NCI-H1436 treated with DMSO at 0.1 percent for 48 hours (cell line): ENCODE measurements around the gene C14orf39.

Source experiments
- DNase-seq: peaks from one replicate; lab custom pipeline; 2025; lab: John Stamatoyannopoulos, UW

Gene C14orf39, protein sequence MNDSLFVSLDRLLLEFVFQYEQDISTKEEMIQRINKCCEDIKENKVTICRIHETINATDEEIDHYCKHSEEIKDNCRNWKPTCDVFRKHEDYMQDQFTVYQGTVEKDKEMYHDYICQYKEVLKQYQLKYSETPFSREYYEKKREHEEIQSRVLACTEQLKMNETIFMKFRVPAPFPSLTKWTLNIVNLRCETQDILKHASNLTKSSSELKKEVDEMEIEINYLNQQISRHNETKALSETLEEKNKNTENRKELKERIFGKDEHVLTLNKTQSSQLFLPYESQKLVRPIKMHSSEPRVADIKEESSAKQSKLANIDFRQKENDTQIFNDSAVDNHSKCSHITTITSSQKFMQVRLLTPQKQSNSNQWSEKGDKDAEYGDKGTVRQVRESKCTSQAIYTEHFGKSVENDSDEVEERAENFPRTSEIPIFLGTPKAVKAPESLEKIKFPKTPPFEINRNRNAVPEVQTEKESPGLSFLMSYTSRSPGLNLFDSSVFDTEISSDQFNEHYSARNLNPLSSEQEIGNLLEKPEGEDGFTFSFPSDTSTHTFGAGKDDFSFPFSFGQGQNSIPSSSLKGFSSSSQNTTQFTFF

DNA sequence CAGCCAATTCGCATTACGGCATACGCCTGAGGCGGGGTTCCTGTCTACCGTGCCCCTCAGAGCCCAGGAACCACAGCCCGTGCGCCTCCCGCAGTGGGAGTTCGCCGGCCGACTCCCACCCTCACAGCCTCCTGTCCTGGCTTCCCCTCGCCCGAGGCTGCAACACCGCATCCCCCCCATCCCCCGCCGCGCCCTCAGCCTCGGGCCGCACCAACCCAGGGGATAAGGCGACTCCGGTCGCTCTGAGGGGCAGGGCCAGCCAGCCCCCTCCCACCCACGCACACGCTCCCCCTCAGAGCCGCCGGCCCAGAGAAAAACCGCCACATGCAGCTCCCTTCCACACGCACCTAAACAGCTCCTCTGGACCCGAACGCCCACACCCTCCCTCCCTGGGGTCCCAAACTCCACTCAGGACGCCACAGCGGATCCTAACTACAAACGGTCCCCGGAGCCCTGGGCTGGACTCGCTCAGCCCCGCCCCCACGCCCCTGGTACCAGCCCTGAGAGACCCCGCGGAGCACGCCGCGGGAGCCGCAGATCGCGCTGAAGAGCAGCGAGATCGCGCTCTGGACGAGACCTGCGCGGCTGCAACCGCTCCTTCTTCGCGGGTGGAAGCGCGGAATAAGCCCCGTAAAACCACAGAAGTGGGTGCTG is at the start of gene C14orf39:
Gene C14orf39, minus strand, starts transcription at position 466 of the 654 bp plus-strand sequence. CDS start 985 bp downstream, outside the sequence.
- DNase-seq: no peak

DNA sequence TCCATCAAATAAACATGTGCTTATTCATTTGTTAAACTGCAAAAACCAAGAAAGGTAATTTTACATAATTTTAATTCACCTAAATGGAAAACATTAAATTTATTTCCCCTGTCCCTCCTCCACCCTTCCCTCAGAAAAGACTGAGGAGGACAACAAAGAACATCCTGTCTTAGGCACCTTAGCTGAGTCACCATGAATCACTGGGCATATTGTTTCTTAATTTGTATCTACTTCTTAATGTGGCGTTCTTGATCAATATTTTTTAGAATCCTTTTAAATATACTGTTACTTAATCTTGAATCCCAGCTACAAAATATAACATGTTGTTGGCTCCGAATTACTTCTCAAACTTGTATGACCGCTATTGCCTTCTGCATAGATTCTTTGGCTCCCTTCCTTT is 46.6 kb upstream of the C14orf39 start:
- no peak for DNase-seq

DNA sequence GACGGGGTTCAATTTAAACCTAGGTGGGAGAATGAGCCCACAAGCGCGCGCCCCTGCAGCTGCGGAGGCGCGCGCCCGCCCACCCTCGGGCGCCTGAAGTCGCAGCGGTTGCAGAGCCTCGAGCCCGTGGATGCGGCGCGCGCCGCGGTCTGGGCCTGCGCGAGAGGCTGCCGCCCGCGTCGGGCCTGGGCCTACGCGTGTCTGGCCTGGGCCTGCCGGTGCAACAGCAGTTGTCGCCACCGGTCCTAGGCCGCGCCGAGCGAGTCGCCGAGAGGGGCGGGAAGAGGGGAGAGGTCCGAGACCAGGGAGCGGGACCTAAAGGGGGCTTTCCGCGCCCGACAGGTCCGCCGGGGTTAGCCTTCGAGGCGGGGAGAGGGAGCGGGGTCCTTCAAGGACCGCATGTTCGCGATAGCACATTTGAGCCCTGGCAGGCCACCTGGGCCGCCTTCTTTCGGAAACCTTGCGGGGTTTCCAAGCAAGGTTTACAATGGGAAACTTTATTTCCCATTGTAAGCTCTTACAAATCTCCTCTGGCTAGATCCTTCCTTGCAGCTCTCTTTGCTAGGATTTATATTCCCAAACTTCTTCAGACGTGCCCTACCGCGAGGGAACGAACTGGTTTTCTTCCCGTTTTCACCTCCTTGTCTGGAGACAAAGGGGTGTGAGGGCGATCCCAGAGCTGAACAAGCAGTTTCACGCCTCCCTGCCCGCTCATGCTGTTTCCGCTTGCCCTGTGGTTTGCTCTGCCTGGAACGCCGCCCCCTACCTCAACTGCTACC is 29.8 kb upstream of the C14orf39 start:
- no peak for DNase-seq

DNA sequence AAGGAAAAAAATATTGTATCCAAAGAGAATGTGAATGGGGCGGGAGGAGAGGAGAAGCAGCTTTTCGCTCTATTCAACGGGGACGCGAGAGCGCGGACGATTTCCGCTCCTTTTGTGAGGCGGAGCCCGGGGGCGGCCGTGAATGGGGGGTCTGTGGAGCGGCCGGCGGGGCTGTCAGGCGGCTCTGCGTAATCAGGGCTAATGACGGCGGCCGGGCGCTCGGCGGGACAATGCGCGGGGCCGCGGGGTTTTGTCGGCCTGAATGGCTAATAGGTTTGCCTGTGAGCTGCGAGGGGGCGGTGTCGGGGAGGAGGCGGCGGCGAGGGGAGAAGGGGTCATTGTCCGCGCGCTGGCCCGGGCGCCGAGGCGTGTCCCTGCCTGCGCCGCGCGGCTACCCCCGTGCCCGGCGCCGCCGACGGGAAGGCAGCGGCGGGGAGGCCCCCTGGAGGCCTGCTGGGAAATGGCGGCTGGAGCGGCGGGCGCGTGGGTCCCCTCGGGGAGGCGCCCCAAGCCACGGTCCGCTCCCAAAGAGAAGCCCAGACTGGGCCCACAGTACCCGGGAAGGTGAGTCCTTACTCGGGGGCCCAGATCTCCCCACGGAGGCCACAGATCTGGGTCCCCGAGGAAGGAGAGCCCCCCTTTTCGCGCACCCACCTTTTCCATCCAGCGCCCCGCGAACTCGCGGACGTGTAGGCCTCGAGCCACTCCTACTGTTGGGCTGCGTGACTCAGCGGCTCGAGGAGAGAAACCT is 29.1 kb upstream of the C14orf39 start:
- no peak for DNase-seq

DNA sequence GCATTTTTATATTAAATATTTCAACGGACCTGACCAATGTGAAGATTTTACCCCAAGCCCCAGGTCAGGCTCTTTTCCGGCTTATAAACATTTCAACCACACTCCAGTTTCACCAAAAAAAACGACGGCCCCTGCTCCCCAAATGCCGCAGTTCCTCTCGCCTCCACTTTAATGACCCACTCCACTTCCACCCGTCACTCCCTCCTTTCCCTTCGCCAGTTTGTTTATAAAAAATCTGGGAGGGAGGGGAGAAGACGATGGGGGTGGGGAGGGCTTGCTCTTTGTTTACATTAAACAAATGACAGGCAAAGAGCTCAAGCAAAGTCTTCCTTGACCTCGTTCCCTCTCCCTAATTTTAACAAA is 28.5 kb upstream of the C14orf39 start:
- no peak for DNase-seq

DNA sequence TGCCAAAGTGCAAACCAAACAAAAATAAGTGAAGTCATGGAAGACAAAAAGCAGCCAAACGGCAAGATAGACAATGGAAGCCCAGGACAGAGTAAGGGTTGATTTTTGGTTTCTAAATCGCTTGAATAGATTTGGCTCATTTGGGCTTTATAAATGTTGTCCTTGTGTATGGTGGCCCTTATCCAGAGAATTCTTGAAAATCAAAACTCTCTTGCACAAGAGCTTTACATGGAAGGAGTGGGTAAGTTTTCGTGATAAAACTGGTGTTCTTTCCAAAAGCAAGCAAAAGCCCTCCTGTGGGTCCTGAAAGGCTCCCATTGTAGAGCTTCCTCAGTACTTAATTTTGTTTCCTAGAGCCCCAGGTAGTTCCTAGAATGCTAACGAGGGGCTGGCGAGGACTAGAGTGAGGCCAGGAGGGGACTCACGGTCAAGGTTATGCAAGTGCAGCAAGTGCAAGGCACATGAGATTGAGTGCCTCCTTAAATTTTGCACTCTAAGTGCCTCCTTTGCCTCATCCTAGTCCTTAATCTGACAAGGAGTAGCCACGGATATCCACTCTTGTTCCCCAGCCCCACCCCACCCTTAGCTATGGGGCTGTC is 27.2 kb upstream of the C14orf39 start:
- DNase-seq: no peak

DNA sequence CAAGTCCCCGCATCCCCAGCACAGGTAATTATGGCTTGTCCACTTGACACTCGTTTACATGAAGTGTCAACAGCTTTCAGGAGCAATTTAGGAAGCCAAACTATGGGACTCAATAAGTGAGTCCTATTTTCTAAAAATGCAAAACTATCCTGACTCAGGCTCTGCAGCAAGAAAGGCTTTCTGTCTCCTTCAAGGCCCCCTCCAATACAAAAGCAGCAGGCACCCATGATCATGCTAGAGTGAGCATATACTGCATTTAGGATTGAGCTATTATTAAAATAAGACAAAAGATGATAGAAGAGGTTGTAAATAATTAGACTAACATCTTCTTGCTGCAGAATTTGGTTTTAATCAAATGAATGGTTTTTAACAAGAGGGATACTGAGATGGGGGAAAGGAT is 26.3 kb upstream of the C14orf39 start:
- DNase-seq: no peak

DNA sequence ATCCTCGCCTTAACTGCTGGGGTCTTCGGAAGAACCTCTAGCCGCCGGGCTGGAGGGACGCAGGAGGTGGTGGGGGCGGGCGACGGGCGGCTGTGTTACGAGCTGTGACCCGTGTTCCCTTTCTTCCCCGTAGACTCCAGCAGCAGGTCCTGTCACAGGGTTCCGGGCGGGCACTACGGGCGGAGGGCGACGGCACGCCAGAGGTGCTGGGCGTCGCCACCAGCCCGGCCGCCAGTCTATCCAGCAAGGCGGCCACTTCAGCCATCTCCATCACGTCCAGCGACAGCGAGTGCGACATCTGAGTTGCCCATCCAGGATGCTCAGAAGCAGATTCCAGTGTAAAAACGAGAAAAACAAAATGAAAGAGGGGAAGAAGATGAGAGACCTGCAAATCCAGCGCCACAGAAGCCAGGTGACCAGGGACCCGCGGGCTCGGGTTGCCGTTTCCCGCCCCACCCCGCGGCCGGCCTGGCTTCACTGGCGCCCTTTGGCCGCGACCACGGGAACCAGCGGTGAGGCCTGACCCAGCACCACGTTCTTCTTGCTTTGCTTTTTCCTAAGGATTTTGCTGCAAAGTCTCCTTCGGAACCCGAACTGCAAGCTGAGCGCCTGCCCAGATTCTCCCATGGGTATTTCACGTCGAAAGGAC is 25.2 kb upstream of the C14orf39 start:
- no peak for DNase-seq

DNA sequence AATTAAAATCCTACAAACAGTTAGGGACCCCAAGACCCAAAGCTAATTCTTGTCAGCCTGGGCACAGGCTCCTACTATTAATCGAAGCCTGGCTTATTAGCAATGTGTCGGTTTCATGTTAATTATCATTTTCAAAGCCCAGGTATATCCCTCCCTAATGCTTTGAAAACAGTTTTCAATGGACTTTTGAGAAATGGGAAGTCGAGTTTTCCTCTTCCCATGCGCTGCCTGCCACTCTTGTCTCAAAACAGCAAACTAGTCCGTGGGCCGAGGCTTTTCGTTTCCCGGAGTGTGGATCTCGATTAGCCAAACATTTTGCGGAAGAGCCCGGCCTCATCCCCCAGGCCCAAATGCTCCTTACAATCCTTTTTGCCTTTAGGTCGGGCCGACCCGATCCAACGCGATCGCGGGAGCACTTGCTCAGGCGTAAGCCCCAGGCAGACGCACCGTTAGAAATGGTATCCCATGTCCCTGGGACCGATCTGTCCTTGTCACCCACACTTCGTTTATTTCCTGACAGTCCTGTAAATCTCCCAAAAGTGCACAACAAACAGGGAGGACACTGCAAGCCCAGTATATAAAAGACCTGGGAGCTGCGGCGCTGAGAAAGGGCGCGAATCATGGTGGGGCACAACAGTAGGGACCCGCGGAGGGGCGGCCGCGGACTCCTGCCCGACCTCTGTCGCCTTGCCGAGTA is 24.5 kb upstream of the C14orf39 start:
- DNase-seq: no peak

DNA sequence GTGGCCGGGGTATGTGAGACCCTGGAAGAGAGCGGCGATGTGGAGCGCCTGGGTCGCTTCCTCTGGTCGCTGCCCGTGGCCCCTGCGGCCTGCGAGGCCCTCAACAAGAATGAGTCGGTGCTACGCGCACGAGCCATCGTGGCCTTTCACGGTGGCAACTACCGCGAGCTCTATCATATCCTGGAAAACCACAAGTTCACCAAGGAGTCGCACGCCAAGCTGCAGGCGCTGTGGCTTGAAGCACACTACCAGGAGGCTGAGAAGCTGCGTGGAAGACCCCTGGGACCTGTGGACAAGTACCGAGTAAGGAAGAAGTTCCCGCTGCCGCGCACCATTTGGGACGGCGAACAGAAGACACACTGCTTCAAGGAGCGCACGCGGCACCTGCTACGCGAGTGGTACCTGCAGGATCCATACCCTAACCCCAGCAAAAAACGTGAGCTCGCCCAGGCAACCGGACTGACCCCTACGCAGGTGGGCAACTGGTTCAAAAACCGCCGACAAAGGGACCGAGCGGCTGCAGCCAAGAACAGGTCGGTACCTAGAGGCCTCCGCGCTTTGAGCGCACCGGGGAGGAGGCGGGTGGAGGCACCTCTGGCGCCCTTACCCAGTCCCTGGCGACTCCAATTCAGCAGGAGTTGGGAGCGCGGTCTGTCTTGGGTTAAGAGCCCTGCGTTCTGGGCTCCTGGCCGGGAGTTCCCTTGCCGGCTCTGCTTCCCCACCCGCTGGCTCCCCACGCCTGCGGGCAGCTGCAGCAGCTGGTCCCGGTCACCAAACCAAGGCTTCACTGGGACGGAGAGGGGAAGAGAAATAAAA is 23.8 kb upstream of the C14orf39 start:
- no peak for DNase-seq

DNA sequence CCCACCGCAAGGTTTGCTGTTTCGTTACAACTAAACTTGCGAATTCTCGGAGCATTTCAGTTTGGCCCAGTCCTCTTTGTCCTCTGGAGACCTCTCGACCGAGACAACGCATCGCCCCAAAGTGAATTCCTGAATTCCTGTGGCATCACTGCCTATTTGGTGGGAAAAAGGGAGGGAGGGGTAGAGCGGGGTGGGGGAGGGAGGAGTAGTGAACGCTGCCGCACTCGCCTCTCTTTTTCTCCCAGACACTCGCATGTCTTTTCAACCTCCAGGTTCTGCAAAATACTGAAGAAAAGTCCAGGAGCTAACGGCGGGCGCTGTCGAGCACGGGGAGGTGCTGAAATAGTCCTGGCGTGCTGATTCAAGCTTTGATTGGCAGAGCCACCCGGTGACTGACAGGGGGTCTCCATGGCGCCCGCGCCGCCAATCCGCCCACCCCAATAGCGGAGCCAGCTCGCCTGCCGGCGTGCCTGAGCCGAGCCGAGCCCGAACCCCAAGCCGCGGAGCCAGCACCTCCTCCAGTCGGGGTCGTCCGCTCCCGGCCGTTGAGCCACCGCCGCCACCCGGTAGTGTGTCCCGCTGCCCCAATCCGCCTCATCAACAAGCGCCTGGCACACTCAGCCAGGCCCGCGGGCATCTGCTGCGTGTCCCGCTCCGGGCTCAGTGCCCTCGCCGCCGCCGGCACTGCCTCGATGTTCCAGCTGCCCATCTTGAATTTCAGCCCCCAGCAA is 23.0 kb upstream of the C14orf39 start, which contains the start of gene SIX6:
Gene SIX6, plus strand, starts transcription at position 440 of the 731 bp plus-strand sequence. Its CDS starts 253 bp downstream, at position 693.
- DNase-seq: no peak

DNA sequence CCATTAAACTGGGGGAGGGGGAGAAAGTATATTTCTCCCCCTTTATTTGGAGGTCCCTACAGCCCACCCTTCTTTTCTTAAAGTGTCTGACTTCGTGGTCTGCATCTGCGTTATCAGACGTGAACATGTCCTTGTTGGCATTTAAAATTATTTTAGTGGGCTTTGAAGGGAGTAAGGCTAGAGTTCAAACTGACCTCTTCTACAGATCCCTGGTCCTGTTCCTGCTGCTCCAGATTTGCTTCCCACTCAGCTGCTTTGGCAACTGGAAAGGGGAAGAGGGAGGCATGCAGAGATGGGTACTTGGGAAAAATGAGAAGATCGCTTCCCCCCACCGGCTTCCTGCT is 22.5 kb upstream of the C14orf39 start:
- no peak for DNase-seq

DNA sequence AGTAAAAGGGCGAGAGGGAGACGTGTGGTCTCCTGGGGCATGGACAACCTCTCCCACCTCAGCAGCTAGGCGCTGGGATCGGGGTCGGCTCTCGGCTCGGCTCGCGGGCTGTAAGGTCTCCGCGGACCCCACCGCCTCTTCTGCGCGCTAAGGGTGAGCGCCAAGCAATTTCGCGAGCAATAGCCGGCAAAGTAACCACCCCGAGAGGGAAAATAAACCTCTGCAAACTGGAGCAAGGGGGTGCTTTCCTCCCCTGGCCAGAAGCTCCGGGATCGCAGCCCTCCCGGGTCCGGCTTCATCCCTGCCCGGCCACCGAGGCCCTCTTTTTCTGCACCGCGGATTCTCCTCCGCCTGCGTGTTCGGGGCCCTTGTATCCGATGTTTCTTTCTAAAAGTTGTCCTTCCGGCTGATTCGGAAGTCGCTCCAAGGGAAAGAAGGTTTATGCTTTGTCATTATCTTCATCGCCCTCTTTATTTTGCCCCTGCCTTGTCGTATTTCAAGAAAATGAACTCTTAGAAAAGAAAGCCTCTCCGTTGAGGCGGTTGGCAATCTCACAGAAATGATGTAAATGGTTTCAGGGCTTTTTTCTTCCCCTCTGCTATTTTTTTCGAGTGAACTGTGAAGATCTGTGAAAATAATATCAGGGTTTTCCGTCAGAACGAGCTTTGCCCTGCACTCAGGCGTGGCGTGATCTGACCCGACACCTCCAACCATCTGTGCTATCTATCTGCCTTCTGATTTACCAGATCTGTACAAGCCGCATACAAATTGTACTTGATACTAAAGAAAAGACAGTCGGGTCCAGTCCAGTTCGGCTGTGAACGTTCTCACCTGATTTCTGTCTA is 21.3 kb upstream of the C14orf39 start:
- no peak for DNase-seq

DNA sequence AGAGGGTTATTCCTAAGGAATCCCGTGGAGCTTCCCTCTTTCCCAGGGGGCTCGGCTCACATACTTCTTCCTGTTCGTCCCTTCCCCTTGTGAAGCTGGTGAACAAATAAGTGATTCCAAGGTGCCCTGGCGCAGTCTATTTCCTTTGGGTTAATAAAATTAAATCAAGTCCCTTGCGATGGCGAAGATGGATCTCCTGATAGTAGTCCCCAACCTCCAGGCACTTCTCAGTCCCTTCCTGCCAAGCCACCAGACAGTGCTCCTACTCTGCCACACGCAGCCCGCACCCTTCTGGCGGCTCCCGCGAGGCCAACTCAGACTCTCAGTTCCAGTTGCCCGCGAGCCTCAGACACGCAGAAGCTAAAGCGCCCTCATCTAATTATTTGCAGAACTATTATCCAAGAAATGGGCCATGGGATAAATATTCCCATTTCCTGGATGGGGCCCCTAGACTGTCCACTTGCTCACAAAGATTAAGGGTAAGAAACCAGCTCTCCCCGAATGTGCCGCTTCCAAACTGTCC is 20.7 kb upstream of the C14orf39 start:
- DNase-seq: no peak

DNA sequence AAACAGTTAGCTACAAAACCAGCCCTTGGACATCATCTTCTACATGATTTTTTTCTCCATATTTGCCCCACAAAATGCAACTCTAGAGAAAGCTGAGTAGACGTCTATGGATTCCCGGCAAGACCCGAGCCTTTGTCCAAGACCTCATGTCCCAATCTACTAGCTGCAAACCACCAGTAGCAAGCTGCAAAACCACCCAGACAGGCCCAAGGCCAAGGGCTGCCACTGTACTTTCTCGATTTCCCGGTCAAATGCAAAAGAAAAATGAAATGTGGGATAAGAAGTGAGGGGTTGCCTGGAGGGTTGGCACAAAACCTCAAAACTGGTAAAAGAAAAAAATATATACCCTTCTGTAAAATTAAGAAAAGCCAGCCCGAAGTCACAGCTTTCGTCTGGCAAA is 20.1 kb upstream of the C14orf39 start:
- DNase-seq: no peak

DNA sequence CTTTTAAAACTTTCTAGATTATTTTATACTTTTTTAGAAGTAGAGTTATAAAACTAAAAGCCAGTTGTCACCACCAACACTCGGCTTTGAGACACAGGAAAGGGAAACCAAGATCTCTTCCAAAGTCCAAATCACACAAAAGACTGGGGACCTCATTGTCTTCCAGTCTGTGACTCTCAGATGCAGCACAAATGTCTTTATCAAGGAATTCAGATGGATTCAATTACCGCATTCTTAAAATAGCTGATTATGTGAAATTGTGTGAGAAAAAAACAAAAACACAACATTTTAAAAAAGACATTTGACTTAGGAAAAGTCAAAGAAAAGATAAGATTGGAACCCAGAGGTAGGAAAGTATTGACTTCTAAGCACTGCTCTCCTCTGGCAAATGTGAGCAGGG is 19.6 kb upstream of the C14orf39 start:
- DNase-seq: no peak

DNA sequence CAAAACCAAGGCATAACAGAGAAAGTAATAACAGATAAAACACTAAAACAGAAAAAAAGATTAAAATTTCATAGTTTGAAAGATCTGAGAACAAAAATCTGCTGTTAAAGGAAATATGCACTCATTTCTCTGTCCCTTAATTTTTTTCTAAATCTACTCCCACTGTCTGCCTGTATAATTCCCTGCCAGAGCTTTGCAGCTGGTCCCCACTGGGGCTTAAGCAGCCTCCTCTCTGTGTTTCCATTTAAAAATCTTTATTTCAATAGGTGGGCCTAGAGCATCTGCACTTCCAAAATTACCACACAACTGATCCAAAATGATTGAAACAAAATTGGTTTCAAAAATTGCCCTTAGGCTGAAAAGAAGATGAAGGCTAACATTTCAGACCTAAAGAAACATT is 16.7 kb upstream of the C14orf39 start:
- no peak for DNase-seq
